GM18511 (cell line): Measurements from ENCODE around the gene DMRTB1.

ENCODE experiments used
- ATAC-seq: cut with Tn5 transposase; IDR thresholded peaks from one replicate; pipeline ENCODE4 v1.9.1; 2021; ENCODE audit warnings: mild to moderate bottlenecking, moderate library complexity; ENCODE audit not compliant: unreplicated experiment

DMRTB1 gene

GRCh38 chr1:53507116-53507820, 48.1 kb downstream of the DMRTB1 start:
- ATAC-seq, result no peak

- ATAC-seq, result no peak
These were observed 49.1 kb downstream of the DMRTB1 start for GRCh38 chr1:53508056-53508990.

GRCh38 chr1:53508991-53509666, 49.9 kb downstream of the DMRTB1 start:
- ATAC-seq, result no peak

- ATAC-seq, result no peak
These were observed 50.6 kb downstream of the DMRTB1 start for GRCh38 chr1:53509775-53510174.

- no peak for ATAC-seq
These were observed 51.0 kb downstream of the DMRTB1 start for GRCh38 chr1:53510215-53510614.

- no peak for ATAC-seq
These were observed 52.2 kb downstream of the DMRTB1 start for GRCh38 chr1:53511323-53511932.

- no peak for ATAC-seq
These were observed 53.0 kb downstream of the DMRTB1 start for GRCh38 chr1:53511933-53512806.

- no peak for ATAC-seq
These were observed 53.9 kb downstream of the DMRTB1 start for GRCh38 chr1:53512807-53513755.

- ATAC-seq, result no peak
These were observed 54.6 kb downstream of the DMRTB1 start for GRCh38 chr1:53513846-53514245.

- no peak for ATAC-seq
These were observed 55.2 kb downstream of the DMRTB1 start for GRCh38 chr1:53514436-53514835.

- no peak for ATAC-seq
These were observed 57.0 kb downstream of the DMRTB1 start for GRCh38 chr1:53516181-53516580.
